GM12873 (cell line): ENCODE data around the gene CYB5D1.

ENCODE experiments used
- TF ChIP-seq, protein P1 (sequence below): IDR thresholded peaks from 2 replicates; pipeline ENCODE4 v1.5.1; 2012; ENCODE audit warnings: low read depth, mild to moderate bottlenecking, moderate library complexity, low read length, control low read depth; ENCODE audit not compliant: insufficient read depth; ENCODE audit errors: missing control alignments

The CYB5D1 gene

DNA sequence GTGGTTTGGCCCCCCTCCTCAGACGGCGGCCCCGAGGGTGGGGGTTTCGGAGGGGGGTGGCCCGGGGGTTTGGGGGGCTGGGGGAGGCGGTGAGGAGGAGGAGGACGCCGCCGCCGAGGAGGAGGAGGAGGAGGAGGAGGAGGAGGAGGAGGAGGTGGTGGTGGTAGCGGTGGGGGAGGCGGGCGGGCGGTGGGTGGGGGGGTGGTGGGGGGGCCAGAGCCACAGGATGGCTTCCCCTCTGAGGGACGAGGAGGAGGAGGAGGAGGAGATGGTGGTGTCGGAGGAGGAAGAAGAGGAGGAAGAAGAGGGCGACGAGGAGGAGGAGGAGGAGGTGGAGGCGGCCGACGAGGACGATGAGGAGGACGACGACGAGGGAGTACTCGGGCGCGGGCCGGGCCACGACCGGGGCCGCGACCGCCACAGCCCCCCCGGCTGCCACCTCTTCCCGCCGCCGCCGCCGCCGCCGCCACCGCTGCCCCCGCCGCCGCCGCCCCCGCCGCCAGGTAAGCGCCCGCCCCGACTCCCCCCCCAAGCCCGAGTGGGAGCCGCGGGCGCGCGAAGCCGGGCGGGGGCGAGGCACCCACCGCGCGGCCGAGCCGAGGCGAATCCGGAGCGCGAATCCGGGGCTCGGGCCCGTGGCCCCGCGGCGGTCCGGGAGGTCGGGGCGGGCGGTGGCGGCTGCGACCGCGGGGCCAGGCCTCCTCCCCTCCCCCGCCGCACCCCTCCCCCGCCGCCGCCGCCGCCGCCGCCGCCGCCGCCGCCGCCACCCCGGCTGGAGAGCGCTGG is 27.0 kb downstream of the CYB5D1 start:
- TF ChIP-seq, protein P1, sequence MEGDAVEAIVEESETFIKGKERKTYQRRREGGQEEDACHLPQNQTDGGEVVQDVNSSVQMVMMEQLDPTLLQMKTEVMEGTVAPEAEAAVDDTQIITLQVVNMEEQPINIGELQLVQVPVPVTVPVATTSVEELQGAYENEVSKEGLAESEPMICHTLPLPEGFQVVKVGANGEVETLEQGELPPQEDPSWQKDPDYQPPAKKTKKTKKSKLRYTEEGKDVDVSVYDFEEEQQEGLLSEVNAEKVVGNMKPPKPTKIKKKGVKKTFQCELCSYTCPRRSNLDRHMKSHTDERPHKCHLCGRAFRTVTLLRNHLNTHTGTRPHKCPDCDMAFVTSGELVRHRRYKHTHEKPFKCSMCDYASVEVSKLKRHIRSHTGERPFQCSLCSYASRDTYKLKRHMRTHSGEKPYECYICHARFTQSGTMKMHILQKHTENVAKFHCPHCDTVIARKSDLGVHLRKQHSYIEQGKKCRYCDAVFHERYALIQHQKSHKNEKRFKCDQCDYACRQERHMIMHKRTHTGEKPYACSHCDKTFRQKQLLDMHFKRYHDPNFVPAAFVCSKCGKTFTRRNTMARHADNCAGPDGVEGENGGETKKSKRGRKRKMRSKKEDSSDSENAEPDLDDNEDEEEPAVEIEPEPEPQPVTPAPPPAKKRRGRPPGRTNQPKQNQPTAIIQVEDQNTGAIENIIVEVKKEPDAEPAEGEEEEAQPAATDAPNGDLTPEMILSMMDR: no peak

DNA sequence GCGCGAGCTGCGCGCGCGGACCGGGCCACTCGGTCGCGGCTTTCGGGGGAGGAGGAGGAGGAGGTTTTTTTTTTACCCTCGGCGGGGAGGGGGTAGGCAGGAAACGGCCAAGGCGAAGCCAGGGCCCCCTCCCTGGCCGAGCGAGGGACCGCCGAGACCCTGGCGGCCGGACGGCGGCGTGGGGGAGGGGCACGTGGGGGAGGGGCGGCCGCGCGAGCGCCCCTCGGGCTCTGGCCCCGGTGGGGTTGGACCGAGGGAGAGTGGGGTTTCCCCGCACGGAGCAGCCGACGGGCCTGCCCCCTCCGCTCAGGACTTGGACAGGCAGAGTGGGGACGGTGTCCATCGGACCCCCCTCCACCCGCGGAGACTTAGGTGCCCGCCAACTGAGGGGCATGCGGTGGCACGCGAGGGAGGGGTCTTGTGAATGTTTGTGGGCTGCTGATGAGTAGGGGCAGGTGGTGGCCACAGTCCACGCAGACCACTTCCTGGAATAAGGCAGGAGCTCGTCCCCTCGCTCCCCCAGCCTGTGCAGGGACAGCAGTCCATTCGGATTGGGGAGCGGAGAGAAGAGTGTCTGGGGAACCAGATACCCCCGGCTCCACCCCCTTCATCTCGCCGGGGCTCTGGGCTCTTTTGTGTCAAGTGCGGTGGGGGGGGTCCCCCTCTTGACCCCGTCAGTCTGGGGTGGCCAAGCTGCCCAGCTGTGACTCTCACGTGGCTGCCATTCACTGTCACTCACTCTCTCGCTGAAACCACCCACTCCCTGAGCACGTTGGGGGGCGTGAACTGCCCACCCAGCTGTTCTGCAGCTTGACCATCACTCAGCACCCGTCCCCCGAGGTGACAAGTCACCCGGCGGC is 27.8 kb downstream of the CYB5D1 start:
- TF ChIP-seq, protein P1: no peak

DNA sequence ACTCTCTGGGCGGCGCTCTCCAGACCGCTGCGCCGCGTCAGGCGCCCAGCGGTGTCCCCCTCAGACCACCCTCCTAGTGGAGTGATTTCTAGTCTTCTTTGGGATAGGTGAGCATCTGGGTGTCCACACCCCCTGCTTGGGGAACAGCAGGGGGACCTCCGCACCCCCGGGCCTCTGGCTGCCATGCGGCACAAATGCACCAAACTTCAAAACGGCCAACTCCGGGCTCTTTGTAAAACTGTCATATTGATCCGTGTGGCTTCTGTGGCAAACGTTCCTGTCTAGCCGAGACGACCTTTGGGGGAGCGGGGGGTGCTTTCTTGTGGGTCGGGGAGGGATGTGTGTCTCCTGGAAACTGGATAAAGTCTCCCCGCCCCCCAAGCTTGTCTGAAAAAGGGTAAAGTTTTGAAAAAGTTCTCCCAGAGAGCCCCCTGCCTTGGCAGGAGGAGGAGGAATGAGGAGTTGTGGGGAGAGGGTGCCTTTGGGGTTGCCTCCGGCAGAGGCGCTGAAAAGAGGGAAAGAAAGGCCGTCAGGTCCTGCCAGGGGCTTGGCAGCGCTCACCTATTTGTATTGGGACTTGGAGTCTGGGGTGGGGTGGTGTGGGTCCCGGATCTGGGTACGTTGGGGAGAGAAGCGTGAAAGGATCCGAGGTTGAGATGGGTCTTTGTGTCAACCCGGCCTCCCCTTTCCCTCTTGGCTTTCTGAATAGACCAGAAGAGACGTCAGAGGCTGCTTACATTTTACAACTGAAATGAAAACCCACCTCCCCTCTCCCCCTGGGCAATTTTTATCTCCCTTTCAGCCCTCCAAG is 28.6 kb downstream of the CYB5D1 start:
- TF ChIP-seq, protein P1: no peak

DNA sequence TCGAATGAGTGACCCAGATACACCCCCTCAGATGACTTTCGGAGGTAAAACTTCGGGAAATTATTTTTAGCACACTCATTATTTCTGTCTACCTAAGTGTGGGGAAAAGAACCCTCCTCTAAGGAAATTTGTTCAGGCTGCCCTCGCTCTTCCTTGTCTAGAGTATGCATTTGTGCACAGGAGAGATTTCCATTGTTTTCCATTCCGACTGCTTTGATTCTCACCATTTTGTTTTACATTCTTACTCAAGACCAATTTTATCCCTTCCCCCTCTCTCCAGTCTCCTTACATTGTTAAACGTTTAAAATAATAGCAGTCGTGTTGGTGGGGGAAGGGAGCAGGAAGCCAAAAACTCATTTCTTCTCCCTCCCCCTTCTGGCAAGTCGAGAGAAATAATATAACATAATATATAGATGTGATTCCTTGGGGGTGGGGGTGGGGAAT is 29.3 kb downstream of the CYB5D1 start:
- TF ChIP-seq, protein P1: no peak

DNA sequence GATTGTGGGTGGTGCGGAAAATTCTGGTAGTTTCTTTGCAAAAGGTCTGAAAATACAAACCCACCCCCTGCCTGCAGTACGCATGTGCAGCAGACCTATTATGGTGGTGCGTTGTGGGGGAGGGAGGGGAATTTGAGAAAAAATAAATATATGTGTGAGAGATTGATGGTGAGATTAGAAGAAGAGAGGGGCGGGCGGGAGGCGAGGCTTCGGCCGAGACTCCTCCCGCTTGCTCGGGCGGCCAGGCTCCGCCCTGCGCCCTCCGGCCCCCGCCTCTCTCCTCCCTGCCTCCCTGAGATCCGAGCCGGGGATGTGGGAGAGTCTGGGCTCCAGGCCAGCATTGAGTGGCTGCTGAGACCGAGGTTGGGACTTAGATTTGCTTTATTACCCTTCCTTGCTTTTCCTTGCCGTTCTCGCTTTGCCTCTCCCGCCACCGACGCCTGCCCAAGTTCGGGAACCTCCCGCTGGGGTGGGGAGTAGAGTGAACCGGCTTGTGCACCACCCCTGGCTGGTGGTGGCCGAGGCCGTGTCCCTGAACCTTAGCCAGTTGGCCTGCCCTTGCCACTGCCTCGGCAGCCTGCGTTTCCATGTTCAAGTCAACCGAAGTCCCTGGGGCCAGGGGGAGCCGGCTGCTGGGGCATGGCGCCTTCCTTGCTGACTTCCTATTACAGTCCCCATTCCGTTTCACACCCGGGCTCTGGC is 29.8 kb downstream of the CYB5D1 start:
- TF ChIP-seq, protein P1: no peak

DNA sequence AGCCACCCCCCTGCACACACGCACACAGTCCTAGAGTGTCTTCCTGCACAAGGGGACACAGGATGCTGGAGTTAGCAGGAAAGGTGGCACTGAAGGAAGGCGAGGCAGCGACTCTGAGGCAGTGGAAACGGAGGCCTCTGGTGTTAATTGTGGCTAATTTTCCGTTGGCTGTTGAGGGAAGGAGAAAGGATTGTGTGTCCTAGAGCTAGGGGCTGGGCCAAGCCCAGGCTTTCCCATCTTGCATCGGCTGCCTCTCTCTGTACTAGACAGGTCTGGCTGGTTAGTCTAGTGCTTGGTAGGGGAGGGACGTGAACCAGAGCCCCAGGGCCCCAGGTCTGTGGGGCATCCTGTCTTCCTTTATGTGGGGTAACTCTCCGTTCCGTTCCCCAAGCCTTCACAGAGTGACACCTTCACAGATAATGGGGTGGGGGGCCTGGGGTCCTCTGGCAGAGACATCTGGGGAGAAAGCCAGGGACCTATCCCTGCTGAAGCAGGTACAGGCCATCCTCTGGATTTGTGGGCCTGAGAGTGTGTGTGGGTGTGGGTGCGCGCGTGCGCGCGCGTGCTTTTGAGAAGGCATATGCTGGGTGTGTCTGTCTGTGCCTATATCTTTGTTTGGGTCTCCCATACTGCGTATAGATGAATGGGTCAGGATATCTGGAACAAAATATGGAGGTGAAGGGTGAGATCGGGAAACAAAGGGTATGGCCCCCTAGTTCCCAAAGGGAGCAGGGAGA is 30.5 kb downstream of the CYB5D1 start, which contains the start of gene CHD3:
TSS of gene CHD3 (plus strand) at position 606 of the 737 bp plus-strand sequence. CDS start 212 bp downstream, outside the sequence.
- TF ChIP-seq, protein P1: no peak
